NT2/D1 (cell line): ENCODE results near the gene HHIPL1.

ENCODE experiments used
- DNase-seq: peaks from one replicate; pipeline ENCODE4 v3.0.0-alpha.2; 2011; ENCODE audit warnings: low read depth, low spot score
- H3K27me3 ChIP-seq: 2 replicates; pipeline ENCODE4 v1.6.0; 2011; ENCODE audit warnings: mild to moderate bottlenecking; ENCODE audit not compliant: insufficient read length, insufficient read depth
- H3K36me3 ChIP-seq: 2 replicates; pipeline ENCODE4 v1.6.1; 2011; ENCODE audit warnings: mild to moderate bottlenecking, low read length, mixed read lengths; ENCODE audit not compliant: insufficient read depth, insufficient read length
- H3K4me1 ChIP-seq: 2 replicates; pipeline ENCODE4 v1.5.1; 2011; ENCODE audit not compliant: insufficient read depth, insufficient read length
- H3K4me3 ChIP-seq: 2 replicates; pipeline ENCODE4 v1.5.1; 2011; ENCODE audit warnings: low read depth; ENCODE audit not compliant: insufficient read length
- H3K9ac ChIP-seq: 2 replicates; pipeline ENCODE4 v1.6.0; 2011; ENCODE audit warnings: low read depth; ENCODE audit not compliant: insufficient read length
- H3K9me3 ChIP-seq: 2 replicates; pipeline ENCODE4 v1.5.1; 2011; ENCODE audit warnings: mild to moderate bottlenecking, low read length; ENCODE audit not compliant: insufficient read depth
- SUZ12 ChIP-seq: IDR thresholded peaks from 2 replicates; pipeline ENCODE4 v1.6.1; 2011; ENCODE audit not compliant: insufficient read length, insufficient read depth; ENCODE audit errors: extremely low read depth
- YY1 ChIP-seq: IDR thresholded peaks from 2 replicates; pipeline ENCODE4 v1.6.1; 2011; ENCODE audit not compliant: insufficient read length, insufficient read depth
- ZNF274 ChIP-seq: IDR thresholded peaks from 2 replicates; pipeline ENCODE4 v1.6.1; 2011; ENCODE audit warnings: mild to moderate bottlenecking, low read depth, low read length

HHIPL1 gene

DNA sequence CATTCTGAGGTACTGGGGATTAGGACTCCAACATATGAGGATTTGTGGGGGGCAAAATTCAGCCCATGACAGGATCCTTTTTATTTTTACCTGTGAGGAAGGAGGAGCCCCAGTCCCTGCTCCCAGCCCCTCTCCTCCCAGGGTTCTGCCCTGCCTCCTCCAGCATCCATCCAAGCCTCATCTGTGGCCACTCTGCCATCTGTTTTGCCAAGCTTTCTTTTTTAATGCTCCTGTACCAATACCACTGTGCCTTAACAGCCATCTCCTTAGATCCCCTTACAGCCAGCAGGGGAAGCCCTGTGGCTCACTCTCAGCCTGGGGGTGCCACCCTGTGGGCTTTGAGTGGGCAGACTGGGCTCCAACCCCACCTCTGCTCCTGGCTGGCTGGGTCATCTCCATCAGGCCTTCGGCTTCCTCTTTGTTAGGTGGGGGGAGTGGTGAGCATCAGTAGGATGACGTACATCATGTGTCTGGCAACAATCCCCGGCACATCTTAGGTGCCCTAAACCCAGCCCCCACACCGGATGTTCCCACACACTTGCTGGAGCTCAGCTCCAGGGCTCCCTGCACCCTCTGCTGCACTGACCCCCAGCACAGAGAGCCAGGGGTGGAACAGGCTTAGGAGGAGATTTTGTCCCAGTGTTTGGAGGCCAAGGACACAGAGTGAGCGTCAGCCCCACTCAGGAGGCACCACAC, 79.4 kb downstream of the HHIPL1 start:
- peaks cover 4% of the 10 kb centered on the region for H3K4me1 ChIP-seq
- no peak for DNase-seq
- H3K9me3 ChIP-seq, result no peaks in the 10 kb centered on the region
- no peak for TF ChIP-seq ZNF274
- TF ChIP-seq SUZ12, result no peak
- TF ChIP-seq YY1, result no peak
- H3K36me3 ChIP-seq, result no peaks in the 10 kb centered on the region
- H3K4me3 ChIP-seq, result no peak overlapping the region
- peak overlapping the region; percentile 8 for H3K9ac ChIP-seq
- no peaks in the 10 kb centered on the region for H3K27me3 ChIP-seq

GRCh38 chr14:99724939-99725773, 80.2 kb downstream of the HHIPL1 start:
- DNase-seq, result no peak
- H3K36me3 ChIP-seq, result no peaks in the 10 kb centered on the region

DNA sequence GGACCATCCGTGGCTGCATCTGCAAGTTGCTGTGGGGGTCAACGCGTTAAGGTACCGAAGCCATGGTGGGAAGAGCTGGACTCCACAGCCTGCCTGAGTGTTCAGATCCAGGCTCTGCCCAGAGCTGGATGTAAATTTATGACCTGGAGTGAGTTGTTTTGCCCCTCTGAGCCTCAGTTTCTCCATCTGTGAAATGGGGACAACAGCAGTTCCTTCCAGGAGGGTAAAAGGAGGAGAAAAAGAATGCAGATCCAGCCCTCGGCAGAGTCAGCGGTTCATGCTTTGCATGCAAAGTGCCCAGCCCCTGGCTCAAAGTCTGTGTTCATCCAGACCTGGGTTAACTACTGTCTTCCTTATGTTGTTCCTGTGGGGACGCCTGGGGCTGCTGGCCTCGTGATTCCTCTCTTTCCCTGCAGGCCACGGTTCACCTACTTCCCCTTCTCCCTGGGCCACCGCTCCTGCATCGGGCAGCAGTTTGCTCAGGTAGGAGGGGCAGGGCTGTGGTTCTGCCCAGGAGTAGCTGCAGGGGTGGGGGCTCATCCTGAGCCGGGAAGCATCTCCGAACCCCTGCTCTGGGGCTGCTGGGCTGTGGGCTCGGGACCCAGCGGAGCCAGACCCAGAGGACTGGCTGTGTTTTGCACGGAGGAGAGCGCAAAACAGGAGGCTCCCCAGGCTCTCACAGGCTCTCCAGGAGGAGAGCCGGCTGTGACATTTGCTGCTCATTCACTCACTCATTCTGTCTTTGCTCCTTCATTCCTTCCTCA, 81.0 kb downstream of the HHIPL1 start:
- Histone ChIP-seq H3K4me3 (no peak overlapping the region), H3K36me3 (no peaks in the 10 kb centered on the region), H3K9ac (peak overlapping the region; percentile 21), H3K27me3 (no peaks in the 10 kb centered on the region), H3K4me1 (peaks cover 4% of the 10 kb centered on the region), H3K9me3 (no peaks in the 10 kb centered on the region)
- no peak for DNase-seq
- no peak for TF ChIP-seq YY1
- no peak for TF ChIP-seq ZNF274
- TF ChIP-seq SUZ12, result no peak

More at GRCh38 chr14:99724939-99725773, 80.2 kb downstream of the HHIPL1 start:
- TF ChIP-seq SUZ12 (no peak), YY1 (no peak), ZNF274 (no peak)
- Histone ChIP-seq H3K4me3 (no peak overlapping the region), H3K4me1 (peaks cover 4% of the 10 kb centered on the region), H3K9me3 (no peaks in the 10 kb centered on the region), H3K27me3 (no peaks in the 10 kb centered on the region), H3K9ac (peak overlapping the region; percentile 8)

GRCh38 chr14:99726538-99727095, 81.7 kb downstream of the HHIPL1 start:
- peaks cover 5% of the 10 kb centered on the region for H3K4me1 ChIP-seq
- TF ChIP-seq YY1 (no peak), ZNF274 (no peak), SUZ12 (no peak)
- no peak overlapping the region for H3K9ac ChIP-seq
- no peak overlapping the region for H3K4me3 ChIP-seq
- no peak for DNase-seq
- no peaks in the 10 kb centered on the region for H3K9me3 ChIP-seq
- H3K36me3 ChIP-seq, result no peaks in the 10 kb centered on the region
- H3K27me3 ChIP-seq, result no peaks in the 10 kb centered on the region

- DNase-seq, result no peak
- no peaks in the 10 kb centered on the region for H3K27me3 ChIP-seq
Observed at GRCh38 chr14:99727096-99727870, 82.4 kb downstream of the HHIPL1 start.

GRCh38 chr14:99728231-99728920, 83.4 kb downstream of the HHIPL1 start:
- H3K9me3 ChIP-seq, result no peaks in the 10 kb centered on the region
- no peaks in the 10 kb centered on the region for H3K36me3 ChIP-seq
- H3K27me3 ChIP-seq, result no peaks in the 10 kb centered on the region
- DNase-seq, result no peak
- no peak overlapping the region for H3K4me3 ChIP-seq
- no peak overlapping the region for H3K9ac ChIP-seq
- H3K4me1 ChIP-seq, result peaks cover 10% of the 10 kb centered on the region
- TF ChIP-seq ZNF274 (no peak), YY1 (no peak)

More at GRCh38 chr14:99727096-99727870, 82.4 kb downstream of the HHIPL1 start:
- Histone ChIP-seq H3K36me3 (no peaks in the 10 kb centered on the region), H3K4me1 (peaks cover 7% of the 10 kb centered on the region), H3K4me3 (no peak overlapping the region), H3K9ac (no peak overlapping the region), H3K9me3 (no peaks in the 10 kb centered on the region)
- TF ChIP-seq ZNF274 (no peak), YY1 (no peak), SUZ12 (no peak)
